ENCODE measurements around the gene SCYL1.

The SCYL1 gene

DNA sequence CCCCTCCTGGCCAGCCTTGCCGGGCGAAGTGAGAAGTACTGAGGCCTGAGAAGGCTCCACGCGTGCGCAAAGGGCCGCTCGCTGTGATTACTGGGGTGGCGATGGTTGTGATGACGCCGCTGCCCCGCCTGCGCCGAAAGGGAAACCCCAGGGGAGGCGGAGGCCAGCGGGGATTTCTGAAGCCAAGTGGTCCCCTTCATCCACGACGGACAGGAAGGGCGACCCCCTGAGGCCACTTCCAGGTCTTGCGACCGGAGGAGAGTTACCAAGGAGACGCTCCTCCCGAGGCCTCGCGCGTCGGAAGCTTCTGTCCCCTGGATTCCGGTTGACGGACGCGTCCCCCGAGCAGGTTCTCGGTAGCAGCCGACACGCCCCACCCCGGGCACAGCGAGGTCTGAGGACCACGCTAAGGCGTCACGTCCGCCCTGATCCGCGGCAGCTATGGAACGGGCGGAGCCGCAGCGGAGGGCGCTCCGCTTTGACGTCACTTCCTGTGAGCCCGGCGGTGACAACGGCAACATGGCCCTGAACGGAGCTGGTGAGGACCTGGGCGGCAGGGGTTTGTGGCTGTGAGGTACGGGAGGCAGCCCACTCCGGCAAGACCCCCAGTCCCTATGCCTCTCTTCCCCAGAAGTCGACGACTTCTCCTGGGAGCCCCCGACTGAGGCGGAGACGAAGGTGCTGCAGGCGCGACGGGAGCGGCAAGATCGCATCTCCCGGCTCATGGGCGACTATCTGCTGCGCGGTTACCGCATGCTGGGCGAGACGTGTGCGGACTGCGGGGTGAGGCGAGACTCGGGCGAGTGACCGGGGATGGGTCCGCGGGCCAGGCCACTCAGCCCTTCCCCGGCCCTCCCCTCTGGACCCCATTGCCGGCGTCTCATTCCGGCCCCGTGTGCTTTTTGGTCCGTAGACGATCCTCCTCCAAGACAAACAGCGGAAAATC is 45.4 kb downstream of the SCYL1 start, which contains the start of gene ZNRD2:
Gene ZNRD2 (plus strand): TSS at position 505 of the 946 bp plus-strand sequence. CDS start 15 bp downstream, at position 520.
- no CpG with 5 or more reads among the region's 89 CpGs for WGBS (ENCODE audit: extremely low coverage, insufficient coverage, insufficient read length)
- Histone ChIP-seq H3K79me1 (ENCODE audit: low read length) (peaks cover 21% of the 10 kb centered on the region), H3K79me2 (ENCODE audit: control insufficient read depth, insufficient read depth, low read length, poor library complexity) (peaks cover 13% of the 10 kb centered on the region), H2BK12ac (ENCODE audit: low read length) (no peak within 1 kb of the TSS), H3K27ac (ENCODE audit: low read depth, low read length) (peak within 1 kb of the TSS; percentile 91), H4K8ac (ENCODE audit: low read depth, low read length) (peak within 1 kb of the TSS; percentile 95), H3K4ac (ENCODE audit: low read depth, low read length) (peak within 1 kb of the TSS; percentile 62), H3K9ac (ENCODE audit: low read length) (peak within 1 kb of the TSS; percentile 90), H3K4me3 (ENCODE audit: low read depth, low read length) (peak within 1 kb of the TSS; percentile 99), H4K91ac (ENCODE audit: low read depth, low read length) (peak within 1 kb of the TSS; percentile 73), H3K27me3 (ENCODE audit: insufficient read depth, low read length) (no peaks in the 10 kb centered on the region), H2AFZ (ENCODE audit: insufficient read depth, low read length, poor library complexity) (peak within 1 kb of the TSS; percentile 94), H3K36me3 (ENCODE audit: control insufficient read depth in 1 of 2, insufficient read depth in 2 of 2, low read length in 2 of 2) (peaks cover 9 to 12% of the 10 kb centered on the region in 2 experiments), H4K12ac (ENCODE audit: low read depth, low read length) (peak within 1 kb of the TSS; percentile 67), H3K4me2 (ENCODE audit: low read length) (peak within 1 kb of the TSS; percentile 87), H3K18ac (ENCODE audit: low read length) (peak within 1 kb of the TSS; percentile 84), H3K4me1 (ENCODE audit: control insufficient read depth in 1 of 2, insufficient read depth in 2 of 2, low read length in 2 of 2) (peaks cover 31 to 35% of the 10 kb centered on the region in 2 experiments), H2AK5ac (ENCODE audit: low read length) (peak within 1 kb of the TSS; percentile 63), H3K9me3 (ENCODE audit: insufficient read depth, low read depth, low read length) (no peaks in the 10 kb centered on the region), H3K14ac (ENCODE audit: low read length) (peak within 1 kb of the TSS; percentile 72), H3K23ac (ENCODE audit: low read length) (no peak within 1 kb of the TSS), H2BK120ac (ENCODE audit: insufficient read depth, low read length, poor library complexity) (peak within 1 kb of the TSS; percentile 62), H2BK5ac (ENCODE audit: low read depth, low read length, poor library complexity) (peak within 1 kb of the TSS; percentile 74)
- peak; percentile 97 for DNase-seq

GRCh38 chr11:65571420-65571819 is 46.5 kb downstream of the SCYL1 start:
- Histone ChIP-seq H3K23ac (ENCODE audit: low read length) (no peak overlapping the region), H3K4me1 (ENCODE audit: control insufficient read depth in 1 of 2, insufficient read depth in 2 of 2, low read length in 2 of 2) (peaks cover 40 to 41% of the 10 kb centered on the region in 2 experiments), H2BK12ac (ENCODE audit: low read length) (no peak overlapping the region), H3K36me3 (ENCODE audit: control insufficient read depth in 1 of 2, insufficient read depth in 2 of 2, low read length in 2 of 2) (peaks cover 9 to 12% of the 10 kb centered on the region in 2 experiments), H3K9me3 (ENCODE audit: insufficient read depth, low read depth, low read length) (no peaks in the 10 kb centered on the region), H2BK120ac (ENCODE audit: insufficient read depth, low read length, poor library complexity) (no peak overlapping the region), H3K79me1 (ENCODE audit: low read length) (peaks cover 27% of the 10 kb centered on the region), H3K4me3 (ENCODE audit: low read depth, low read length) (no peak overlapping the region), H3K27ac (ENCODE audit: low read depth, low read length) (no peak overlapping the region), H3K9ac (ENCODE audit: low read length) (no peak overlapping the region), H2AK5ac (ENCODE audit: low read length) (no peak overlapping the region), H3K4me2 (ENCODE audit: low read length) (peak overlapping the region; percentile 87), H2BK5ac (ENCODE audit: low read depth, low read length, poor library complexity) (no peak overlapping the region), H3K14ac (ENCODE audit: low read length) (no peak overlapping the region), H4K91ac (ENCODE audit: low read depth, low read length) (no peak overlapping the region), H4K12ac (ENCODE audit: low read depth, low read length) (no peak overlapping the region), H3K27me3 (ENCODE audit: insufficient read depth, low read length) (no peaks in the 10 kb centered on the region), H2AFZ (ENCODE audit: insufficient read depth, low read length, poor library complexity) (no peak overlapping the region), H3K79me2 (ENCODE audit: control insufficient read depth, insufficient read depth, low read length, poor library complexity) (peaks cover 19% of the 10 kb centered on the region), H3K4ac (ENCODE audit: low read depth, low read length) (no peak overlapping the region), H4K8ac (ENCODE audit: low read depth, low read length) (no peak overlapping the region), H3K18ac (ENCODE audit: low read length) (peak overlapping the region; percentile 38)
- no CpG with 5 or more reads among the region's 9 CpGs for WGBS (ENCODE audit: extremely low coverage, insufficient coverage, insufficient read length)
- no peak for DNase-seq

DNA sequence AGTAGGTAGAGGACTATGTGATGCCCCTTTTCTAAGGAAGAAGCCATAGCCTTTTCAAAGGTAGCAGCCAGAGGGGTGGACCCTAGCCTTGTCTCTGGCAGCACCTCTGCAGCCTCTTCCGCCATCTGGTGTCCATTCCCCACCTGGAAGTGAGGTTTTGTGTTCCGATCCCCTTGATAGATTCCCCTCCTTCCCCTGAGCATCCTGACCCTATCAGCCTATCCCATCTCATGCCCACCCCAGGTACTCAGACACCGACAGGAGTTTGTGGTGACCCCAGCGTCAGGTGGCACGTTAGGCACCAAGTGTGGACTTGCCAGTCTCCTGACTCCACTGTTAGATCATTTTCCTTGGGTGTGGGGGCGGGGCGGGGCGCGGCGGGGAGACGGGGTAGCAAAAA is 47.1 kb downstream of the SCYL1 start:
- Histone ChIP-seq H4K91ac (ENCODE audit: low read depth, low read length) (no peak overlapping the region), H4K8ac (ENCODE audit: low read depth, low read length) (peak overlapping the region; percentile 17), H3K4ac (ENCODE audit: low read depth, low read length) (no peak overlapping the region), H2AK5ac (ENCODE audit: low read length) (no peak overlapping the region), H3K36me3 (ENCODE audit: control insufficient read depth in 1 of 2, insufficient read depth in 2 of 2, low read length in 2 of 2) (peaks cover 9 to 12% of the 10 kb centered on the region in 2 experiments), H3K23ac (ENCODE audit: low read length) (no peak overlapping the region), H3K79me2 (ENCODE audit: control insufficient read depth, insufficient read depth, low read length, poor library complexity) (peaks cover 20% of the 10 kb centered on the region), H3K18ac (ENCODE audit: low read length) (peak overlapping the region; percentile 32), H2BK12ac (ENCODE audit: low read length) (no peak overlapping the region), H2AFZ (ENCODE audit: insufficient read depth, low read length, poor library complexity) (peak overlapping the region; percentile 26), H4K12ac (ENCODE audit: low read depth, low read length) (no peak overlapping the region), H3K4me1 (ENCODE audit: control insufficient read depth in 1 of 2, insufficient read depth in 2 of 2, low read length in 2 of 2) (peaks cover 43 to 44% of the 10 kb centered on the region in 2 experiments), H3K9ac (ENCODE audit: low read length) (no peak overlapping the region), H3K4me3 (ENCODE audit: low read depth, low read length) (peak overlapping the region; percentile 35), H2BK120ac (ENCODE audit: insufficient read depth, low read length, poor library complexity) (no peak overlapping the region), H3K9me3 (ENCODE audit: insufficient read depth, low read depth, low read length) (no peaks in the 10 kb centered on the region), H3K79me1 (ENCODE audit: low read length) (peaks cover 27% of the 10 kb centered on the region), H3K27ac (ENCODE audit: low read depth, low read length) (no peak overlapping the region), H3K27me3 (ENCODE audit: insufficient read depth, low read length) (no peaks in the 10 kb centered on the region), H3K4me2 (ENCODE audit: low read length) (peak overlapping the region; percentile 87), H3K14ac (ENCODE audit: low read length) (no peak overlapping the region), H2BK5ac (ENCODE audit: low read depth, low read length, poor library complexity) (no peak overlapping the region)
- WGBS (ENCODE audit: extremely low coverage, insufficient coverage, insufficient read length) = no CpG with 5 or more reads among the region's 11 CpGs
- peak in 1 of 2 donors; percentile 70 for DNase-seq

GRCh38 chr11:65572356-65573051 is 47.6 kb downstream of the SCYL1 start, which contains the start of gene FAM89B:
TSS of gene FAM89B (plus strand) at chr11:65572538. CDS start at chr11:65572670, 132 bp downstream.
- Histone ChIP-seq H3K79me1 (ENCODE audit: low read length) (peaks cover 27% of the 10 kb centered on the region), H2AK5ac (ENCODE audit: low read length) (peak within 1 kb of the TSS; percentile 75), H4K12ac (ENCODE audit: low read depth, low read length) (peak within 1 kb of the TSS; percentile 90), H3K79me2 (ENCODE audit: control insufficient read depth, insufficient read depth, low read length, poor library complexity) (peaks cover 20% of the 10 kb centered on the region), H3K9ac (ENCODE audit: low read length) (peak within 1 kb of the TSS; percentile 86), H2BK12ac (ENCODE audit: low read length) (no peak within 1 kb of the TSS), H3K14ac (ENCODE audit: low read length) (peak within 1 kb of the TSS; percentile 85), H2BK120ac (ENCODE audit: insufficient read depth, low read length, poor library complexity) (peak within 1 kb of the TSS; percentile 47), H2BK5ac (ENCODE audit: low read depth, low read length, poor library complexity) (peak within 1 kb of the TSS; percentile 88), H4K8ac (ENCODE audit: low read depth, low read length) (peak within 1 kb of the TSS; percentile 88), H3K4me3 (ENCODE audit: low read depth, low read length) (peak within 1 kb of the TSS; percentile 87), H3K23ac (ENCODE audit: low read length) (no peak within 1 kb of the TSS), H3K18ac (ENCODE audit: low read length) (peak within 1 kb of the TSS; percentile 73), H3K27ac (ENCODE audit: low read depth, low read length) (peak within 1 kb of the TSS; percentile 44), H3K4me2 (ENCODE audit: low read length) (peak within 1 kb of the TSS; percentile 87), H3K27me3 (ENCODE audit: insufficient read depth, low read length) (no peaks in the 10 kb centered on the region), H3K36me3 (ENCODE audit: control insufficient read depth in 1 of 2, insufficient read depth in 2 of 2, low read length in 2 of 2) (peaks cover 9 to 12% of the 10 kb centered on the region in 2 experiments), H3K9me3 (ENCODE audit: insufficient read depth, low read depth, low read length) (no peaks in the 10 kb centered on the region), H3K4ac (ENCODE audit: low read depth, low read length) (peak within 1 kb of the TSS; percentile 80), H4K91ac (ENCODE audit: low read depth, low read length) (peak within 1 kb of the TSS; percentile 89), H3K4me1 (ENCODE audit: control insufficient read depth in 1 of 2, insufficient read depth in 2 of 2, low read length in 2 of 2) (peaks cover 43 to 44% of the 10 kb centered on the region in 2 experiments), H2AFZ (ENCODE audit: insufficient read depth, low read length, poor library complexity) (peak within 1 kb of the TSS; percentile 26)
- WGBS (ENCODE audit: extremely low coverage, insufficient coverage, insufficient read length) = no CpG with 5 or more reads among the region's 86 CpGs
- peak; percentile 79 to 93 for DNase-seq

Data from trophoblast cell (in vitro differentiated cells and primary cell).